ENCODE data around the gene RBM17.
"Not testable (repeated sequence)": the region's sequence is repeated elsewhere in the genome, so short reads cannot be mapped to it uniquely, and the experiment has no call there.

Gene RBM17

DNA sequence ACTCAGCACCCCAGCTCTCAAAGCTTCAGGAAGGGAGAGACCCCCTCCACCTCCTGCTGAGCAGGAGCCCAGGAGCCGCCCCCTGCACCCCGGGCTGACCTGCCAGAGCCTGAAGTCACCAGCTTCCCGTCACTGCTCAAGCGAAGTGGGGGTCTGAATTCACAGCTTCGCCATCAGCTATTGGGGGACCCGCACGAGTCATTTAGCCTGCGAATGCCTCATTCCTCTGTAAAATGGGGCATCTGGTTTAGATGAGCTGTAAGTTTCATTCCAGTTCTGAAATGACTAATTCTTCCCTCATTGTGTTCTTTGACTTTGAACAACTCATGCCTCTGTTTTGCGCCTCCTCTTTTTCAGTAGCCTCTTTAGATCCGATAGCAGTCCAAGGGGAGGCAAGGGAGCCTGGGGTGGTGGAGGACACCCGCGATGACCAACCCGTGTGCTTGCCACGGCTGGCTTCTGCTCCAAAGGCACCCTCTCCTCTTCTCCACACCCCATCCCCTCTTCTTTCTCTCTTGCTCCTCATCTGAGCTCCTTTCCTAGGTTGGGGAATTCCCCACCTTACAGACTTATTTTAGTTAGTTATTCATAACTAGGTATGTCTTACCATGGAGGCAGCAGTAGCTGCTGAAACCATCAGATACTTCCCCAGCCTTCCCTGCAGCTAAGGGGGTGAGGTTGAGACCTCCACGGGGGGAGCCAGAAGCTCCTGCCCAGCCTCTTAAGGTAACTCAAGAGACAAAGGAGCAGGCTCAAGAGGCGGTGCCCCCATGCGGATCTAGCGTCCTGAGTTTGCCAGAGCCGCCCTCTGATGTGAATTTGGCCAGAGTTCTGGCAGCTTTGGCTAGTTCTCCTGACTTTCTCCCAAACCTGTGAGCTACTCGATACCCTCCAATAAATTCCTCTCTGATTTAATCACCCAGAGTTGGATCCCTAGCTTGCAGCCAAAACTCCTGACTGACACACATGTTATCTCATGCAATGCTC, 47.7 kb downstream of the RBM17 start:
- DNase-seq (ENCODE audit: low read depth in 2 of 2), result peak in 1 of 2 donors; percentile 11

DNA sequence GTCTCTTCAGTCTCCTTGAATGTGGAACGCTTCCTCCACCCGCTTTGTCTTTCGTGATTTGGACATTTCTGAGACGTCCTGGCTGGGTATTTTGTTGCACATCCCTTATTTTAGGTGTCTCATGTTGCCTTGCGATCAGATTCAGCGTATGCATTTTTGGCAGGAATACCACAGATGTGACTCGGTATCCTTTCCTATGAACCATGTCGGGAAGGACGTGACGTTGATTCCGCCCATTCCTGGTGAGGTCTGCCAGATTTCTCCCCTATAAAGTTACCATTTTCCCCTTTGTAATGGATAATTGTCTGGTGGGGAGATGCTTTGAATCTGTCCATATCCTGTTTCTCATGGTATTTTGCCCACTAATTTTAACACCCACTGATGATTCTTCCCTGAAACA, 49.6 kb downstream of the RBM17 start:
- DNase-seq (ENCODE audit: low read depth in 2 of 2), result no peak

DNA sequence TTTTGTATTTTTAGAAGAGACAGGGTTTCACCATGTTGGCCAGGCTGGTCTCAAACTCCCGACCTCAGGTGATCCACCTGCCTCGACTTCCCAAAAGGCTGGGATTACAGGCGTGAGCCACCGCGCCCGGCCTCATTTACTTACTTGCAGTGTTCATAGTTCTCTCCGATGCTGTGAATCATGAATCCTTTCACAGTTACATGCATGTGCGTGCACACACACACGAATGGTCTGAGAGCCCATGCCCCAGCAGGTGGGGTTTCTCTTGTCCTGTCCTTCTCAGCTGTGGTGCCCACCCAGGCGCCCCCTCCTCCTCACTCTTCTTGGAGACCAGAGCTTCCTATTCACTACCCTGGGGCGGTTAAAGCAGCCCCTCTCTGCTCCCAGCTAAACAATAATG, 50.6 kb downstream of the RBM17 start:
- DNase-seq (ENCODE audit: low read depth in 2 of 2), result no peak

DNA sequence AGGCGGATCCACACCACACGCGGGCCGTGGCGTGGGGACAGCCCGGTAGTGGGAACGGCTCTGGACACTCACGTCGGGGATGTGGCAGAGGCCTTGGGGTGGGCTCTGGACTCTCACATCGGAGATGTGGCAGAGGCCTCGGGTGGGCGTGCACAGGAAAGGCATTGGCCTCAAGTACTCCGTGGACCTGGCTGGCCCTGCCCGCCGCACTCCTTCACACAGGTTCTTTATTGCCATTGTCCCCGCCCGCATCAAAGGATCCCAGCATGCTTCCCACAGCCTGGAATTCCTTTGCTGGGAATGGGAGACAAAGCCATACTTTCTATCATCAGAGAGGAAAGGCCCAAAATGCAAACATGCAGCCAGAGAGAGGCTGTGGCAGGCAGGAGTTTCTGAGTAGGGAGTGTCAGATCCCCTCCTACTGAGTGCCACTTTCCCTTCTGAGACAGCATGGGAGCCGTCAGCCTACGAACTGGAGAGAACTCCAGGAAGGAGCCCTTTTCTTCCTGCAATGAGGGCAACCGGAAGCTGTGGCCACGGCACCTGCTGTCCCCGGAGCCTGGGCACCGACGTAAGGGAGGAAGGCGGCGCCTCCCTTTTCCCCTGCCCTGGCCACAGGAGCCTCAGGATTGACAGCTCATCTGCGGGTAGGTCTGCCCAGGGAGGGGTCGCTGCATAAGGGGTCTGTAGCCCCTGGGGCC, 51.5 kb downstream of the RBM17 start:
- no peak for DNase-seq (ENCODE audit: low read depth in 2 of 2)

DNA sequence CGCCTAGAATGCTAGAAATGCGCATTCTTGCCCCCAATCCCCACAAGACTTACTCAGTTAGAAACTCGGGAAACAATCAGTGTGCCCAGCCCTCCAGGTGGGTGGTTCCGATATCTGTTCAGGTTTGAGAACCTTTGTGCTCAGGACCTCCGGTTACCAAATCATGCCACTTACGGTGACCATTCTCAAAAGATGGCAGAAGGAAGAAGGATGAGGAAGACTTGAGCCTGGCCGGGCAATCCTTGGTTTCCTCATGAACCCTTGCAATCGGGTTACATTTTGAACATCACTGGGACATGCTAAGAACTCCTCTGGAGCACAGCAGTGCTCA, 52.1 kb downstream of the RBM17 start:
- DNase-seq (ENCODE audit: low read depth in 2 of 2), result no peak

DNA sequence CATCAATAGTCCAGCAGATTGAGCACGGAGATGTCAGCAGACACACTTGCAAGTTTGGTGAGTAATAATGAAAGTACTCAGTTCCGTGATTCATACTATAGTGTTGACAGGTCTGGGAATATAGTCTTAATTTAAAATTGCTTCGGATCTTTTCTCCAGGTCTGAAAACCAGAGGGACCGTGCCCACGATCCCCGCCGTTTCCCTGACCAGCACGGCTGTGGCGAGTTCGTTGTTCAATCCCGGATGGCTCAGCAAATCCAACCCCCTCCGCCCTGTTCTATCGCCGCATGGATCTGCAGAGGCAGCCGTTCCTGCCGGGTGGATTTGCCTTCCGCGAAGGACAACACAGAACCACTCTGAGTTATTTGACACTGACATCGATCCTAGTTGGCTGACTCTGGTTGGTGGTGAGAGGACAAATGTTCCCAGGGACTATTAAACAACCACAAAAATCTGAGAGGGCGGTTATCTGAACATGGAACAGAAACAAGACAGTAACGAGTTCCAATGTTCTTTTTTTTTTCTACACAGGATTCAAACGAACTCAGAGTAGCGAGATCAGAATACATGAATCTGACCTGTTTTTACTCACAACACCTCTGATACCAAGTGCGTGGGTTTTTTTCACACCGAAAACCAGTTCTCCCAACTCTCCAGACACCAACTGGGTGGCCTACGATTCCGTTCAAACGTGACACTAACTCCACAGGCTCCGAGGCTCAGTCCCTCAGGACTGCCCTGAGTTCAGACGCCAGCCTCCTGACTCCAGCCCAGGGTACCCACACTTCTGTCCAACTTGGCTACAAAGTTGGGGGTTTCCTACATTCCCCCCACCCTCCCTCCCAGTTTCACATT, 52.7 kb downstream of the RBM17 start:
- no peak for DNase-seq (ENCODE audit: low read depth in 2 of 2)

DNA sequence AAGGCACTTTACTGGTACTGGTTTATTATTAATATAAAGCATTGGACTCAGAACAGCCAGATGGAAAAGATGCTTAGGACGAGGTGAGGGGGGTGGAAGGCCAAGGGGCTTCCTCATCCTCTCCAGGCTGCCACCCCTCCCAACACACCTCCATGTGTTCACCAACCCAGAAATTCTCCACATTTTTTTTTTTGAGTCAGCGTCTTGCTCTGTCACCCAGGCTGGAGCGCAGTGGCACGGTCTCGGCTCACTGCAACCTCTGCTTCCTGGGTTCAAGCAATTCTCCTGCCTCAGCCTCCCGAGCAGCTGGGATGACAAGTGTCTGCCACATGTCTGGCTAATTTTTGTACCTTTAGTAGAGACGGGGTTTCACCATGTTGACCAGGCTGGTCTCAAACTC, 53.4 kb downstream of the RBM17 start:
- DNase-seq (ENCODE audit: low read depth in 2 of 2), result not testable (repeated sequence)

DNA sequence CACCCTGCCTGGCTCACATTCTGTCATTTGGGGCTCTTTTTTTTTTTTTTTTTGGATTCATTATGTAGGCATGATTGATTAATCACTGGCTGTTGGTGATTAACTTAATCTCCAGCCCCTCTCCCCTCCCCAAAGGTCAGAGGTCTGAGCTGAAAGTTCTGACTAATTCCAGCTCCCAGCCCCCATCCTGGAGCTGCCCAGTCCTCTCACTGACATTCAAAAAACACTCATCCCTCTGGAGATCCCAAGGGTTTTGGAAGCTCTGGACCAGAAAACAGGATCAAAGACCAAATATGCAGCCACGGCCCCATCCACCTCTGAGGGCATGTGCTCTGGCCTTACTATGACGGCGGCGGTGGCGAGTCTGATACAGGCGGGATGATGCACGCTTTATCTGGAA, 53.8 kb downstream of the RBM17 start:
- no peak for DNase-seq (ENCODE audit: low read depth in 2 of 2)

DNA sequence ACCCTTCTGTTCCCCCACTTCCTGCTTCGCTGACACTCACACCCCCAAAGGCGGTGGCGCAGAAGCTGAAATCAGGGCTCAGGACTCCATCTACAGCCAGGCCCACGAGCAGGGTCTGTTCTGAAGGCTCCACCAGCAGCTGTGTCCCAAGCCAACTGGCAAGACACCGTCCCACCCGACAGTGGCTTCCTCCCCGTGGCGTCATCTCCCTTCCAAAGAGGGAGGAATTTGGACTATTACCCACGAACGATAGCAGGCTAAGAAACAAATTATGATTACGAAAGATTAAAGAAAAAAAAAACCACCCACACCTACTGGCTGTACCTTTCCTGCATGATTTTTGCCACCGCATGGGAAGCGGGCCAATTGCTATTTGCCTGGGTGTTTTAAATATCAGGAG, 54.3 kb downstream of the RBM17 start:
- no peak for DNase-seq (ENCODE audit: low read depth in 2 of 2)

DNA sequence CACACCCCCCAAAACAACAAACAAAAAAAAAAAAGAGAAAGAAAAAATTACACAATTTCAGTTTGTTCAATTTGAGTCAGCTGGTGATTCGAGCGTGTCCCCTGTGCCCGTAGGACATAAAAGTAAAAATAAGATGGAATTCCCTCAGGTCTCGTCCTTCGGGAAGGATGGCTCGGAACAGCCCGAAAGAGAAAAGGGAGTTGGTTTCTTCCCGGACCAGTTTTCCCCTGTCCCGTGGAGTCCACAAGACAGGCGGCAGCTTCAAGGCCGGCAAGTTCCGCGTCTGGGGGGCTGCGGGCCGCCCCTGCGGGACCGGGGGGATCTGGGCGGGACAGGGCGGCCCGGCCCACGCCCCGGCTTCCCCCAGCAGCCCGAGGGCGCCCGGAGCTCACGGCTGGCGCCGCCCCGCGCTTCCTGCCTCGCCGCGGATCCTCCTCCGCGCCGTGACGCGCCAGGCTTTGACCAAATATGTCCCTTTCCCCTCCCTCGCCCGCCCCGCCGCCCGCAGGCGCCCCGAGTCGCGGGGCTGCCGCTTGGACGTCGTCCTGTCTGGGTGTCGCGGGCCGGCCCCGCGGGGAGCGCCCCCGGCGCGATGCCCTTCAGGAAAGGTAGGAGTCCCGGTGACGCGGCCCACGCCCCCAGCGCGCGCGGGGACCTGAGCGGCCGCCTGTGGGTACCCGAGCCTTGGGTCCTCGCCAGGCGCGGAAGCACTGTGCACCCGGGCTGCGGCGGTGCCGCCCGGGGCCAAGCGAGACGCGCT, 55.8 kb downstream of the RBM17 start:
- DNase-seq (ENCODE audit: low read depth in 2 of 2), result peak; percentile 76 to 86

DNA sequence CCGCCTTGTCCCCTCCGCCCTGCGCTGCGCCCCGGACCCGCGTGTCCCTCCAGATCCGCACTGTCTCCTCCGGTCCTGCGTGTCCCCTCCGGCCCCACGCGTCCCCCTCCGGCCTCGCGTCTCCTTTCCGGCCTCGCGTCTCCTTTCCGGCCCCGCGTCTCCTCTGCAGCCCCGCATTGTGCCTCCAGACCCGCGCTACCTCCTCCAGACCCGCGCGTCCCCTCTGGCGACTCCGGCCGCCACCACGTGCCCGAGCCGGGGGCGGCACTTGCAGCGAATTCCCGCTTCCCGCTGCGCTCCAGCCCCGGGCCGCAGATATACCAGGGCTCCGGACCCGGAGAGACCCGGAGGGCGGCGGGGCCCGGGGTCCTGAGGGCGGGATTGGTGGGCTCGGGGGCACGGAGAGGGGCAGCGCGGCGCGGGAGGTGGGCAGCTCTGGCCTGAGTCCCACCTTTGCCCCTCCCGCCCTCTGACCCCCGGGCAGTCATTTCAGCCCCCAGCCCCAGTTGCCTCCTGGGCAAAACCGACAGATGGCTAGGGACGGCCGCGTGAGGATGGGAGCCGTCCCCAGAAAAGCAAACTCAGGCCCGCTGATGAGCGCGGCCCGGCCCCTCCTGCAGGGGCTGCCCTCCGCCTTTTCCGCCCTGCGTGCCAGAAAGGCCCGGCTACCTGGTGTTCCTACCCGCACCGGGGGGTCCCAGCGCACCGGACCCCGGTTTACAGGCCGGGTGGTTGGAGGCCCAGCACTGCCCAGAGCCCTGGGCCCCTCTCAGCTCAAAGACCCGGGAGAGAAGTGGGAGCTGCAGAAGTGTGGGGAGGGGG, 56.5 kb downstream of the RBM17 start:
- DNase-seq (ENCODE audit: low read depth in 2 of 2), result no peak

DNA sequence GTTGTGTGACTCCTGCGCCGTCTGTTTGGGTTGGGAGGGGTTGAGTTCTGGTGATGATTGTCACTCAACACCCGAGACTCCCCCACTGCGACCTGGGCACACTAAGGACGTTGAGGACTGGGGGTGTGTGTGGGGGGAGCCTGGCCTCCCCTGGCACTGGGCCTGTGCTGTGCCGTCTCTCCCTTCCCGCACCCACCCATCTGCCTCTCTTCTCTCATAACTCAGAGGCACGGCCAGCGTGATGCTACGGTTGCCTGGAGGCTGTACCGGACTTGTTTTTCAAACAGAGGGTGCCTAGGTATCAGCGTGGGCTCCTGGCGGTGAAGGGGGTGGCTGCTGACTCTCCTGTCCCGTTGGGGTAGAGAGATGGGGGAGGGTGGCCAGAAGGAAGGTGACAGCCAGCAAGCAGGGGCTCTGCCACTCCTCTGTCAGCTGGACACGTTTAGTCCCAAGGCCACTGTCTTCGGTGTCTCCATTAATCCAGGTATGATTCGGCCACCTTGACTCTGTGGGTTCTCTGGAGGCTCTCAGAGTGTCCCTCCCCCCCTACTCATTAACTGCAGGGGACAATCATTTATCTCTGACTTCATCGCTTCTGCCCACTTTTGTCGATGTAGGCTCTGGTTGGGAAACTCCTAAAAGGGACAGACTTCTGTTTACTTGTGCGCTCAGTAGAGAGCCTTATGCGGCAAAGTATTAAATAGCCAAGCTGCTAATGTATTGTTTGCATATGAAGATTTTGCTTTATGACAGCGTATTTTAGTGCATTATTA, 57.4 kb downstream of the RBM17 start:
- no peak for DNase-seq (ENCODE audit: low read depth in 2 of 2)

DNA sequence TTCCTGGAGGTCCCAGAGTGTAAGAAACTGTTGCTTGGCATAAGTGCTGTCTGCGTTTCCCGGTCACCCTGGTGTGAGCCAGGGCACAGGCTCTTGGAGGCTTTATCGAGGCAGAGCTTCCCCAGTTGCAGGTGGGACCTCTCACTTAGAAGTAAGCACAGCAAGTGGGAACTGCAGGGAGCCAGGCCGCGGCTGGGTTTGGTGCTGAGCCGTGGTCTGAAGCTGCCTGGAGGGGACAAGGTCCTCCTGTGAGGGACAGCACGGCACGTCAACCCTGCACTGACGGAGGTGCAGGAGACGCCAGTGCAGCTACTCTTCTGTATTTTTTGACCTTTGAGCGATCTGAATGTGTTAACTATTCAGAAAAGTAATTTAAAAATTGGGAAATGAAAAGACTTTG, 58.1 kb downstream of the RBM17 start:
- no peak for DNase-seq (ENCODE audit: low read depth in 2 of 2)

DNA sequence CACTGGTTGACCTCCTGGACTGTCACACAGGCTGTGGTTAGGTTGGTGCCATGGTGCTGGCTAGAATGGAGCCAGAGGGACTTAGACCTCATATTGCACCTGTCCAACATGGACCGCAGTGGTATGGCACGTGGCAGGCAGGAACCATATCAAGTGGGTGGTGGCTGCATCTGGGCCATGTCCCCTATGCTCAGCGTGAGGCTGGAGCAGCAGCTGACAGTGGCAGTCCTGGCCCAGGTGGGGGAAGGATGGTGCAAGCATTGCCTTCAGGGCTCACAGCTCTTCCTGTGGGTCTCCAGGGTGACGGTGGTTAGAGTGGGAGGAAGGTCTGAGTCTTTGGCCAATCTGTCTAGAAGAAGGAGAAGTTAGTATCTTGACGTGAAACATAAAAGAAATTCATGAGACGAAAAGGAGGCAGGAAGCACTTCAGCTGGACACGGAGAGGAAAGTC, 59.4 kb downstream of the RBM17 start:
- no peak for DNase-seq (ENCODE audit: low read depth in 2 of 2)

DNA sequence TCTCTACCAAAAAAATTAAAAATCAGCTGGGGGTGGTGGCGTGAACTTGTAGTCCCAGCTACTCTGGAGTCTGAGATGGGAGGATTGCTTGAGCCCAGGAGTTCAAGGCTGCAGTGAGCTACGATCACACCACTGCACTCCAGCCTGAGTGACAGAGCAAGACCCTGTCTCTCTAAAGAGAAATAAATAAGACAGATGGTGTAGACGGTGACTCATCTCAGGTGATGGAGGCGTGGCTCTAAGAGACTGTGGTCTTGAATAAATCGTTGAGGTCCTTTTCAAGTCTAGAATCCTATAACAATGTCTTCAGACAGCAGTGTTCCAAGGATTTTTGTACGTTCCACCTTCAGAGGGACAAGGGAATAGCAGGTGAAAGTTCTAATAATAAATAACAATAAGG, 60.1 kb downstream of the RBM17 start:
- DNase-seq (ENCODE audit: low read depth in 2 of 2), result peak in 1 of 2 donors; percentile 19

DNA sequence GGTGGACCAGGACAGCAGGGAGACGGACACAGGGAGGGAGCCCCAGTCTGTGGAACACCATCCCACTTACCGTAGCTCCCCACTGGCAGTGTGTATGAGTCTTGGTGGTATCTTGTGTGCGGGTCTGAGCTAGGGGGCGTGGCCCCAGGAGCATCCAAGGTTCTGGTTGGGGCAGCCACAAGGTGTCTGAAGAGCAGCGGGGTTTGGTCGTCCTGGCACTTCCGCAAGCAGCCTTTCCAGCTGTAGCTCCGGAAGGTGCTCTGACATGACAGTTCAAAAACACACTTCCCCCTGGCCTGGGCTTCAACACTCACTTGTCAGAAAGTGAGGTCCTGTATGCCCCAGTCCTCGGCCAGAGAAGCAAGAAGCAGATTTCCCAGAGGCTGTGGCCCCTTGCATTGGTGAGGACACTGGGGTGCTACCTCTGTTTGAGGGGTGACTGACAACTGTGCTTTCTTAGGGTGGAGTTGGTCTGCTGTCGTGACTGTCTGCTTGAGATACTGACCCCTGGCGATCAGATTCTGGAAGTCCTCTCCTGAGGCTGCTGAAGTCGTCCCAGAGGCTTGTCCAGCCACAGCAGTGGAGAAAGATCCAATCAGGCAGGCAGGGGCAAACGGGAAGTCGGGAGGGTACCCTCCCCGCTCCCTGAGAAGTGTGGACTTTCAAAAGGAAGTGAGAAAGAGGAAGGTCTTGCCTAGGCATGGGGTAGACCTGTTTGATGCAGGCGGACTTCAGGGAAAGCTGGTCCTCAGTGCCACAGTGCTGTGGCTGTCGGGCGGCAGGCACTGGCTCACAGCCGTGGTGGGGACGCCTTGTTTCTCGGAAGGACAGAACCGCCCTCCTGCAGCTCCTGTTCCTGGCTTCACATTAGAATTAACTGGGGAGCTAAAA, 62.5 kb downstream of the RBM17 start:
- peak in 1 of 2 donors; percentile 14 for DNase-seq (ENCODE audit: low read depth in 2 of 2)

DNA sequence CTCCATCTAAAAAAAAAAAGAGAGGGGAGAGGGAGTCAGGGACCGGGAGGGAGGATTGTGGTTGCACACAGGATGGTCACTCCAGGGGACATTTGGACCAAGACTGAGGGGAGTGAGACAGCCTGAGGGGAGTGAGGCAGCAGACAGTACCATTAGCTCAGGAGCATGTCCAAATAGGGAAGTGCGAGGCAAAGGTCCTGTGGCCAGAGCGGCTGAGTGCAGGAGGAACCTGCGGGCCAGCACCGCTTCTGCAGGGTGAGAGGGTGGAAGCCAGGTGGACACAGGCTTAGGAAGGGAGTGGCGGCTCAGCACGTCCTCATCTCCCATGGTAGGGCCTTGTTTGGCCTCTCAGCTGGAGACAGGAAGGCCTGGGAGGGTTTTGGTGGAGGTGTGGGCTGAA, 65.0 kb downstream of the RBM17 start:
- no peak for DNase-seq (ENCODE audit: low read depth in 2 of 2)

DNA sequence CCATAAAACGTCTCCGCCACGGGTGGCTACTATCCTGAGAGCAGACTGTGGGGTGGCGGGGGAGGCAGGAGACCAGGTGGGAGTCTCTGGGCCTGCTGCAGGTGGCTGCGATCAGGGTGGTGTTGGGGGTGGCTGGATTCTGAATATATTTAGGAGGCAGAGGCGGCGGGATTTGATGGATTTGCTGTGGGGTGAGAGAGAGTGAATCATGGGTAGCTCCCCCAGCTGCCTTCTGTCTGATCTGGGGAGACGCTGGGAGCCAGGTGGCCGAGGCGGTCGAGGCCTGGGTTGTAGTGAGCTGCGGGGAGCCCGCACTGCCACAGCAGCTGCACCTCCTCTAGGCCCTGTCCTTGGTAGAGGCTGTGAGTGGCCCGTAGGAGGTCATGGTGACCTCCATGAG, 65.7 kb downstream of the RBM17 start:
- no peak for DNase-seq (ENCODE audit: low read depth in 2 of 2)

DNA sequence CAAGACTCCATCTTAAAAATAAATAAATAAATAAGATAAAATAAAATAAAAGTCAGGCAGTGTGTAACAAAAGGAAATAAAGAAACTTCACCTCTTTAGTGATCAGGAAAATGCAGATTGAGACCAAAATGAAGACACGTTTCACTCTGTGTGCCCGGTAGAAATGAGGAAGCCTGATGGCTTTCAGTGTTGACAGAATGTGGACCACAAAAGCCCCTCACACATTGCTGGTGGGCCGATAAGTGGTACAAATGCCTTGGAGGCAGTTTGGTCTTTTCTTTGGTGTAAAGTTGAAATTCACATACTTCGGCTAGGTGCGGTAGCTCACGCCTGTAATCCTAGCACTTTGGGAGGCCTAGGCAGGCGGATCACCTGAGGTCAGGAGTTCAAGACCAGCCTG, 69.4 kb downstream of the RBM17 start:
- DNase-seq (ENCODE audit: low read depth in 2 of 2), result no peak

All from stimulated activated CD4-positive, alpha-beta T cell treated with anti-CD3 and anti-CD28 coated beads, Interleukin-1b, Interleukin-23, amount 100 ng/mL, for 4 hours (primary cell).